SU-DHL-6 (cell line): ENCODE data around the gene LRRC4C.

Source experiments
- CTCF ChIP-seq: fragments of 200-600 bp; sonication (generic); IDR thresholded peaks from one replicate; pipeline ENCODE4 v1.5.1; 2017; ENCODE audit warnings: antibody characterized with exemption, mild to moderate bottlenecking, low read length, moderate library complexity; ENCODE audit not compliant: insufficient read depth, poor library complexity, severe bottlenecking
- EZH2phosphoT487 ChIP-seq: fragments of 200-600 bp; sonication (generic), shearing (Covaris generic); conservative IDR thresholded peaks from 2 replicates; pipeline ENCODE4 v1.6.1; 2018; ENCODE audit warnings: mild to moderate bottlenecking, antibody characterized with exemption, low read length, moderate library complexity, mixed read lengths

DNA sequence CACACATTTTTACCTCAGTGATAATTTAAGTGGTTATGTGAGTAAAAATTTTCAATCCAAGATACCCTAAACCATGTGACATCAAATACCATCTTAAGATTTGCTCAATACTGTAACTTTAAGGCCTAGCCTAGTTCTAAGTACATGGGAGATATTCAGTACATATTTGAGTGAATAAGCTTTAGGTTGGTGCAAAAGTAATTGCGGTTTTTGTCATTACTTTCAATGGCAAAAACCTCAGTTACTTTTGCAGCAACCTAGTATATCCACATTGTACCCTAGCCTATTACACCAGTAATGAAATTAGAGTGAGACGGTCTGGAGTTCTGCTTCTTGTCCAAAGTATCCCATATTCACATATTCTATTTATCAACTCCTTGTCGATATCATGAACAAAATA, 700.1 kb downstream of the LRRC4C start:
- TF ChIP-seq CTCF (no peak), EZH2phosphoT487 (no peak)
